ENCODE data around the gene ATP2A3.

The ATP2A3 gene

DNA sequence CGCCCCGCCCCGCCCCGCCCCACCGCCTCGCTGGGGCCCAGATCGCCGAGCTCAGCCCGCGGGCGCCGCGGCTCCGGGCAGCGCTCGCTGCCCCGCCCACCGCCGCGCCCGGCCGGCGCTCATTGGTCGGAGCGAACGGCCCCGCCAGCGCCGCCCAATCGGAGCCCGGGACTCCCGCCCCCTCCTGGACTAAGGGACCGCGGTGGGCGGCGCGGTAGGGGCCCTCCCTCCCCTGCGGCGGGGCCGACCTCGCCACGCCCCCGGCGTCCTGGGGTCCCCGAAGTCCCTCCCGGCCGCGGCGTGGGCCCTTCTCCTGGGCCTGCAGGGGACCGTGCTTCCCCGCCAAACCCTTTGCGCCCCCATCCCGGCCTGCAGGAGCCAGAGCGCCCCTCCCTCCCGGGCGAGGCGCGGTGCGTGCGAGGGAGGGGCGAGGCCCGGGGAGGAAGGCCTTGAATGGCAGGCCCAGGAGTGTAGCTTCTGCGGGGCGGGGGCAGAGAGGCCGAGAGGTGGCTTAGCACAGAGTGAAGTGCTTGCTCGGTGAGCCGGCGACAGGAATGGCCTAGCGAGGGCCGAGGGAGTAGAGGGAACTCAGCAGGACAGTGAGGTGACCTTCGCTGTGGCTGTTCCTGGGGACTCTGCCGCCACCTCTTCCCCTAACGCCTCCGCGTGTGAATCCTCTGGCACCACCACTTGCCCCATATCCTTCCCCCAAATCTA lies 71.1 kb downstream of the ATP2A3 start, which contains the start of gene CAMKK1:
Gene CAMKK1 (minus strand): TSS at position 51 of the 717 bp plus-strand sequence. CDS start 7,366 bp downstream, outside the sequence.
- peak; percentile 78 to 84 (median 80) for DNase-seq
- Histone ChIP-seq H3K36me3 (ENCODE audit: control insufficient read depth, insufficient read depth, low read length) (no peaks in the 10 kb centered on the region), H3K27me3 (replicated peaks; ENCODE audit: control insufficient read depth, insufficient read depth, low read length, poor library complexity, severe bottlenecking) (no peaks in the 10 kb centered on the region), H3K4me1 (ENCODE audit: control insufficient read depth, insufficient read depth, low read length, poor library complexity, severe bottlenecking) (peaks cover 22% of the 10 kb centered on the region), H3K9me3 (ENCODE audit: control insufficient read depth, low read length) (no peaks in the 10 kb centered on the region), H3K27ac (ENCODE audit: insufficient read depth, low read length, poor library complexity, severe bottlenecking) (peak within 1 kb of the TSS; percentile 68), H3K4me3 (ENCODE audit: insufficient read depth, low read depth, low read length, poor library complexity, severe bottlenecking) (peak within 1 kb of the TSS; percentile 65)

DNA sequence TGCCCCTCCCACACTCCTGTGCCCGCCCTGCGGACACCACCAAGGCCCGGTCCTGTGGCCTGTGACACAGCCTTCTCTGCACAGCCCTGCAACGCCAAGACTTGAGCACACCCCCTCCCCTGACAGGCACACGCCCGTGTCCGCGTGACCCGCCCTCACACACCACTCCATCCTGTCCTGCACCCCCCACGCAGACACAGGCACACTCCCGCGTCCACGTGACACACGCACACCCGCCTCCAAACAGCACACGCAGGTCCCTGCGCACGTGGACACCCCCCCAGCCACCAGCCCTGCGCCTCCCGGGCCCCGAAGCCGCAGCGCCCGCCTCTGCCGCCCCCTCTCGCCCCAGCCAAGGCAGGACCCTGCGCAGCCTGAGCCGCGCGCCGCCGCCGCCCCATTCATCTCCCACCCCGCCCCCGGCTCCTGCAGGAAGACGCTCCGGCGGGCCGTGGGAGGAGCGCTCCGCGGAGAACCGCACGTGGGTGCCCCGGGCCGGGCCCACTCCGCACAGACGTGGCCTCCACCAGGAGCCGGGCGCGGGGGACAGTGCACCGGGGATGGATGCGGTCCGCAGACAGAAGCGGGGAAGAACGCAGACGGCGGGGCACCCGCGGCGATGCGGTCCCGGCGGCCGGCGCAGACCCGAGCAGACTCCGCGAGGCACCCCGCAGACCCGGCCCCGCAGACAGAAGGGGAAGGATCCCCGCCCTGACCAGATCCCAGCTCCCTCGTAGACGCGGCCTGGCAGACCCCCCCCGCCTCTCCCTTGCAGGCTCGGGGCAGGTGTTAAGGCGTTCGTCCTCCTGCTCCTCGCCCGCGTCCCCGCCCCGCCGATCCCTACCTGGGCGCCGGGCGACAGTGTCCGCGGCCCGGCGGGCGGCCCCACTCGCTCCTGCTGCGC lies 71.9 kb downstream of the ATP2A3 start:
- Histone ChIP-seq H3K36me3 (ENCODE audit: control insufficient read depth, insufficient read depth, low read length) (no peaks in the 10 kb centered on the region), H3K27ac (ENCODE audit: insufficient read depth, low read length, poor library complexity, severe bottlenecking) (peak overlapping the region; percentile 37), H3K27me3 (replicated peaks; ENCODE audit: control insufficient read depth, insufficient read depth, low read length, poor library complexity, severe bottlenecking) (no peaks in the 10 kb centered on the region), H3K4me3 (ENCODE audit: insufficient read depth, low read depth, low read length, poor library complexity, severe bottlenecking) (peak overlapping the region; percentile 51), H3K9me3 (ENCODE audit: control insufficient read depth, low read length) (no peaks in the 10 kb centered on the region), H3K4me1 (ENCODE audit: control insufficient read depth, insufficient read depth, low read length, poor library complexity, severe bottlenecking) (peaks cover 30% of the 10 kb centered on the region)
- peak; percentile 77 to 81 (median 78) for DNase-seq

- no peak for DNase-seq
- H3K4me3 ChIP-seq (ENCODE audit: insufficient read depth, low read depth, low read length, poor library complexity, severe bottlenecking), result peak overlapping the region; percentile 51
- peaks cover 37% of the 10 kb centered on the region for H3K4me1 ChIP-seq (ENCODE audit: control insufficient read depth, insufficient read depth, low read length, poor library complexity, severe bottlenecking)
- no peaks in the 10 kb centered on the region for H3K36me3 ChIP-seq (ENCODE audit: control insufficient read depth, insufficient read depth, low read length)
- H3K9me3 ChIP-seq (ENCODE audit: control insufficient read depth, low read length), result no peaks in the 10 kb centered on the region
- no peaks in the 10 kb centered on the region for H3K27me3 ChIP-seq (replicated peaks; ENCODE audit: control insufficient read depth, insufficient read depth, low read length, poor library complexity, severe bottlenecking)
- peak overlapping the region; percentile 37 for H3K27ac ChIP-seq (ENCODE audit: insufficient read depth, low read length, poor library complexity, severe bottlenecking)
Measured at GRCh38 chr17:3891626-3892094, 72.6 kb downstream of the ATP2A3 start.

- Histone ChIP-seq H3K4me1 (ENCODE audit: control insufficient read depth, insufficient read depth, low read length, poor library complexity, severe bottlenecking) (peaks cover 42% of the 10 kb centered on the region), H3K27ac (ENCODE audit: insufficient read depth, low read length, poor library complexity, severe bottlenecking) (no peak overlapping the region), H3K4me3 (ENCODE audit: insufficient read depth, low read depth, low read length, poor library complexity, severe bottlenecking) (no peak overlapping the region)
Measured at GRCh38 chr17:3890878-3891219, 73.4 kb downstream of the ATP2A3 start.

GRCh38 chr17:3890082-3890877 lies 74.0 kb downstream of the ATP2A3 start:
- H3K4me1 ChIP-seq (ENCODE audit: control insufficient read depth, insufficient read depth, low read length, poor library complexity, severe bottlenecking), result peaks cover 42% of the 10 kb centered on the region

More at GRCh38 chr17:3890878-3891219, 73.4 kb downstream of the ATP2A3 start:
- H3K27me3 ChIP-seq (replicated peaks; ENCODE audit: control insufficient read depth, insufficient read depth, low read length, poor library complexity, severe bottlenecking), result no peaks in the 10 kb centered on the region
- no peaks in the 10 kb centered on the region for H3K36me3 ChIP-seq (ENCODE audit: control insufficient read depth, insufficient read depth, low read length)
- no peak for DNase-seq
- no peaks in the 10 kb centered on the region for H3K9me3 ChIP-seq (ENCODE audit: control insufficient read depth, low read length)

GRCh38 chr17:3889325-3890012 lies 74.8 kb downstream of the ATP2A3 start:
- no peaks in the 10 kb centered on the region for H3K27me3 ChIP-seq (replicated peaks; ENCODE audit: control insufficient read depth, insufficient read depth, low read length, poor library complexity, severe bottlenecking)
- H3K27ac ChIP-seq (ENCODE audit: insufficient read depth, low read length, poor library complexity, severe bottlenecking), result no peak overlapping the region
- DNase-seq, result no peak
- H3K4me1 ChIP-seq (ENCODE audit: control insufficient read depth, insufficient read depth, low read length, poor library complexity, severe bottlenecking), result peaks cover 42% of the 10 kb centered on the region
- no peaks in the 10 kb centered on the region for H3K9me3 ChIP-seq (ENCODE audit: control insufficient read depth, low read length)
- H3K4me3 ChIP-seq (ENCODE audit: insufficient read depth, low read depth, low read length, poor library complexity, severe bottlenecking), result no peak overlapping the region
- no peaks in the 10 kb centered on the region for H3K36me3 ChIP-seq (ENCODE audit: control insufficient read depth, insufficient read depth, low read length)

More at GRCh38 chr17:3890082-3890877, 74.0 kb downstream of the ATP2A3 start:
- no peaks in the 10 kb centered on the region for H3K9me3 ChIP-seq (ENCODE audit: control insufficient read depth, low read length)
- no peaks in the 10 kb centered on the region for H3K27me3 ChIP-seq (replicated peaks; ENCODE audit: control insufficient read depth, insufficient read depth, low read length, poor library complexity, severe bottlenecking)
- DNase-seq, result no peak
- no peak overlapping the region for H3K27ac ChIP-seq (ENCODE audit: insufficient read depth, low read length, poor library complexity, severe bottlenecking)
- no peaks in the 10 kb centered on the region for H3K36me3 ChIP-seq (ENCODE audit: control insufficient read depth, insufficient read depth, low read length)
- H3K4me3 ChIP-seq (ENCODE audit: insufficient read depth, low read depth, low read length, poor library complexity, severe bottlenecking), result no peak overlapping the region

GRCh38 chr17:3888343-3889171 lies 75.7 kb downstream of the ATP2A3 start:
- no peak for DNase-seq
- H3K36me3 ChIP-seq (ENCODE audit: control insufficient read depth, insufficient read depth, low read length), result no peaks in the 10 kb centered on the region
- H3K27me3 ChIP-seq (replicated peaks; ENCODE audit: control insufficient read depth, insufficient read depth, low read length, poor library complexity, severe bottlenecking), result no peaks in the 10 kb centered on the region
- H3K9me3 ChIP-seq (ENCODE audit: control insufficient read depth, low read length), result no peaks in the 10 kb centered on the region
- H3K4me1 ChIP-seq (ENCODE audit: control insufficient read depth, insufficient read depth, low read length, poor library complexity, severe bottlenecking), result peaks cover 36% of the 10 kb centered on the region
- H3K4me3 ChIP-seq (ENCODE audit: insufficient read depth, low read depth, low read length, poor library complexity, severe bottlenecking), result no peak overlapping the region
- H3K27ac ChIP-seq (ENCODE audit: insufficient read depth, low read length, poor library complexity, severe bottlenecking), result peak overlapping the region; percentile 25

- Histone ChIP-seq H3K27ac (ENCODE audit: insufficient read depth, low read length, poor library complexity, severe bottlenecking) (peak overlapping the region; percentile 25), H3K4me1 (ENCODE audit: control insufficient read depth, insufficient read depth, low read length, poor library complexity, severe bottlenecking) (peaks cover 32% of the 10 kb centered on the region), H3K36me3 (ENCODE audit: control insufficient read depth, insufficient read depth, low read length) (peaks cover 5% of the 10 kb centered on the region), H3K9me3 (ENCODE audit: control insufficient read depth, low read length) (no peaks in the 10 kb centered on the region), H3K4me3 (ENCODE audit: insufficient read depth, low read depth, low read length, poor library complexity, severe bottlenecking) (no peak overlapping the region), H3K27me3 (replicated peaks; ENCODE audit: control insufficient read depth, insufficient read depth, low read length, poor library complexity, severe bottlenecking) (no peaks in the 10 kb centered on the region)
- no peak for DNase-seq
Measured at GRCh38 chr17:3887804-3888203, 76.4 kb downstream of the ATP2A3 start.

Data from effector memory CD4-positive, alpha-beta T cell (primary cell).